Calu3 (cell line): ENCODE measurements around the gene COL13A1. TPM values are rescaled to one million over a fixed set of nuclear protein-coding genes. Genes with fewer than 3 reads are reported as not detected.

ENCODE experiments used
- BruUV-seq: library from RNA; stranded (reverse); fragments of 400-500 nt; replicated peaks from 2 replicates; lab custom pipeline; 2021; lab: Mats Ljungman, UMichigan
- CTCF ChIA-PET: fragments of 300-600 bp; sonication (Branson Sonifier 250); formaldehyde crosslinking; loops from one replicate; lab custom pipeline; 2022; ENCODE audit warnings: antibody characterized with exemption; lab: Charles Lee
- DNase-seq: peaks from one replicate; pipeline ENCODE4 v3.0.0; 2022
- H3K27ac Mint-ChIP-seq: one replicate; pipeline ENCODE4 v1.8.0; 2022; ENCODE audit warnings: mixed read lengths; ENCODE audit not compliant: unreplicated experiment
- H3K27me3 Mint-ChIP-seq: one replicate; pipeline ENCODE4 v1.8.0; 2022; ENCODE audit warnings: mixed read lengths; ENCODE audit not compliant: unreplicated experiment
- H3K36me3 Mint-ChIP-seq: one replicate; pipeline ENCODE4 v1.8.0; 2022; ENCODE audit warnings: mild to moderate bottlenecking, moderate library complexity, mixed read lengths; ENCODE audit not compliant: insufficient read depth, unreplicated experiment
- H3K4me1 Mint-ChIP-seq: one replicate; pipeline ENCODE4 v1.8.0; 2022; ENCODE audit warnings: mild to moderate bottlenecking, low read depth, mixed read lengths; ENCODE audit not compliant: unreplicated experiment
- H3K4me3 Mint-ChIP-seq: one replicate; pipeline ENCODE4 v1.8.0; 2022; ENCODE audit warnings: mild to moderate bottlenecking, low read depth, moderate library complexity, mixed read lengths; ENCODE audit not compliant: unreplicated experiment
- H3K9me3 Mint-ChIP-seq: one replicate; pipeline ENCODE4 v1.8.0; 2022; ENCODE audit warnings: low read depth, mixed read lengths; ENCODE audit not compliant: unreplicated experiment
- CTCF ChIP-seq: fragments of 200-600 bp; IDR thresholded peaks from one replicate; pipeline ENCODE4 v1.8.0; 2022; ENCODE audit warnings: antibody characterized with exemption; ENCODE audit not compliant: unreplicated experiment
- intact Hi-C: fragments of 100-400 bp; cut with micrococcal nuclease; formaldehyde crosslinking; loops from one replicate; pipeline ENCODE4 v1.10.0; 2022; ENCODE audit not compliant: unreplicated experiment
- total RNA-seq: library from RNA; stranded (reverse); gene quantifications from 2 replicates; pipeline ENCODE4 v1.2.3, GENCODE V29; 2022

Gene COL13A1
- total RNA-seq, 1 experiment from 2014 or later: 0.24 TPM

- no peak for DNase-seq
- Mint-ChIP-seq H3K27ac (no peak overlapping the region), H3K36me3 (no peaks in the 10 kb centered on the region), H3K27me3 (peaks cover 72% of the 10 kb centered on the region), H3K9me3 (no peaks in the 10 kb centered on the region), H3K4me1 (no peaks in the 10 kb centered on the region), H3K4me3 (no peak overlapping the region)
- intact Hi-C loops: no loop called here
- CTCF ChIA-PET: interaction anchor here (0.6 to 1.2 kb wide), 2 partner anchors 9 to 69 kb away, joined by 3 to 4 read pairs; no protein-coding TSS in a partner anchor
- BruUV-seq: no TSS peak
- TF ChIP-seq CTCF: no peak
Measured at GRCh38 chr10:69846293-69846921, 44.7 kb downstream of the COL13A1 start.

GRCh38 chr10:69847458-69847857 lies 45.8 kb downstream of the COL13A1 start:
- no peak for TF ChIP-seq CTCF
- Mint-ChIP-seq H3K27ac (no peak overlapping the region), H3K4me3 (no peak overlapping the region), H3K4me1 (no peaks in the 10 kb centered on the region), H3K9me3 (no peaks in the 10 kb centered on the region), H3K27me3 (peaks cover 72% of the 10 kb centered on the region), H3K36me3 (no peaks in the 10 kb centered on the region)
- intact Hi-C loops: no loop called here
- CTCF ChIA-PET: interaction anchor here (1.2 kb wide), 1 partner anchor 67 kb away, joined by 3 read pairs; no protein-coding TSS in a partner anchor
- no TSS peak for BruUV-seq
- DNase-seq: no peak

GRCh38 chr10:69847883-69848282 lies 46.2 kb downstream of the COL13A1 start:
- H3K36me3 Mint-ChIP-seq: no peaks in the 10 kb centered on the region
- peaks cover 72% of the 10 kb centered on the region for H3K27me3 Mint-ChIP-seq
- BruUV-seq: no TSS peak
- TF ChIP-seq CTCF: no peak
- intact Hi-C loops: no loop called here
- H3K4me1 Mint-ChIP-seq: no peaks in the 10 kb centered on the region
- no peak for DNase-seq
- H3K4me3 Mint-ChIP-seq: no peak overlapping the region
- H3K9me3 Mint-ChIP-seq: no peaks in the 10 kb centered on the region
- H3K27ac Mint-ChIP-seq: no peak overlapping the region
- CTCF ChIA-PET: no interaction called here

GRCh38 chr10:69848454-69848853 lies 46.7 kb downstream of the COL13A1 start:
- CTCF ChIA-PET: no interaction called here
- intact Hi-C loops: no loop called here
- no peak for DNase-seq
- no peak for TF ChIP-seq CTCF
- Mint-ChIP-seq H3K4me3 (no peak overlapping the region), H3K27ac (no peak overlapping the region), H3K4me1 (no peaks in the 10 kb centered on the region), H3K36me3 (no peaks in the 10 kb centered on the region), H3K9me3 (no peaks in the 10 kb centered on the region), H3K27me3 (peaks cover 74% of the 10 kb centered on the region)
- BruUV-seq: no TSS peak
